SK-N-SH (cell line): ENCODE measurements around the gene RAB1B. TPM values are rescaled to one million over a fixed set of nuclear protein-coding genes. Genes with fewer than 3 reads are reported as not detected.
A peak's percentile ranks its signal among the peaks of the same experiment; 100 is the strongest.

Experiments used
- CTCF ChIA-PET: fragments of 300-600, 350-600 bp; formaldehyde crosslinking; extraction: SDS; loops from one replicate; lab custom pipeline; 2021; lab: Yijun Ruan, JAX
- POLR2A ChIA-PET: fragments of 350-600 bp; sonication (Branson Sonifier 250); formaldehyde crosslinking; extraction: SDS; loops from one replicate; lab custom pipeline; 2020; ENCODE audit warnings: antibody characterized with exemption, inconsistent platforms; lab: Yijun Ruan, JAX
- DNase-seq: peaks from one replicate; pipeline ENCODE4 v3.0.0; 2012
- H2AFZ ChIP-seq: fragments of 200-600 bp; sonication (generic); 2 replicates; pipeline ENCODE4 v1.8.1; 2016; ENCODE audit warnings: antibody characterized with exemption, mild to moderate bottlenecking, low read depth
- H3F3A ChIP-seq: fragments of 200-600 bp; sonication (generic); replicated peaks from 2 replicates; pipeline ENCODE3; 2016; ENCODE audit warnings: antibody characterized with exemption, mild to moderate bottlenecking; ENCODE audit not compliant: insufficient read depth
- H3K27ac ChIP-seq, 2 experiments: fragments of 200-500 bp in 1 of 2; fragments of 200-600 bp in 1 of 2; sonication (Bioruptor generic) in 1 of 2; sonication (generic), shearing (Covaris generic) in 1 of 2; 2 replicates each; pipeline versions ENCODE4 v1.5.1 to v1.6.1; 2014 to 2016; ENCODE audit warnings: low read depth in 2 of 2, inconsistent platforms in 1 of 2, low read length in 1 of 2, mild to moderate bottlenecking in 1 of 2, mixed read lengths in 1 of 2
- H3K27me3 ChIP-seq: fragments of 200-600 bp; sonication (generic), shearing (Covaris generic); 2 replicates; pipeline ENCODE4 v1.6.1; 2016; ENCODE audit warnings: mixed run types; ENCODE audit not compliant: insufficient read depth
- H3K36me3 ChIP-seq, 2 experiments: fragments of 200-500 bp in 1 of 2; fragments of 200-600 bp in 1 of 2; sonication (Bioruptor generic) in 1 of 2; sonication (generic) in 1 of 2; replicated peaks in 1 of 2; 2 replicates each; pipeline versions ENCODE3 to v1.5.1; 2014 to 2016; ENCODE audit warnings: low read length in 1 of 2, mild to moderate bottlenecking in 1 of 2; ENCODE audit not compliant: insufficient read depth in 2 of 2, control insufficient read depth in 1 of 2
- H3K4me1 ChIP-seq, 2 experiments: fragments of 200-500 bp in 1 of 2; fragments of 200-600 bp in 1 of 2; sonication (Bioruptor generic) in 1 of 2; sonication (generic), shearing (Covaris generic) in 1 of 2; 2 replicates each; pipeline versions ENCODE4 v1.5.1 to v1.6.1; 2014 to 2016; ENCODE audit warnings: low read depth in 1 of 2, low read length in 1 of 2, mixed run types in 1 of 2; ENCODE audit not compliant: insufficient read depth in 2 of 2, control insufficient read depth in 1 of 2
- H3K4me2 ChIP-seq: fragments of 200-600 bp; sonication (generic), shearing (Covaris generic); 2 replicates; pipeline ENCODE4 v1.6.1; 2017; ENCODE audit warnings: mixed run types
- H3K4me3 ChIP-seq, 2 experiments: fragments of 200-500 bp in 1 of 2; fragments of 200-600 bp in 1 of 2; sonication (Bioruptor generic) in 1 of 2; sonication (generic), shearing (Covaris generic) in 1 of 2; 2 replicates each; pipeline versions ENCODE4 v1.5.1 to v1.8.1; 2014 to 2016; ENCODE audit warnings: low read depth in 2 of 2, inconsistent platforms in 1 of 2, low read length in 1 of 2, mild to moderate bottlenecking in 1 of 2, mixed read lengths in 1 of 2, moderate library complexity in 1 of 2
- H3K79me2 ChIP-seq: fragments of 200-600 bp; sonication (generic); 2 replicates; pipeline ENCODE4 v1.8.1; 2017; ENCODE audit warnings: mild to moderate bottlenecking; ENCODE audit not compliant: insufficient read depth
- H3K9ac ChIP-seq: fragments of 200-600 bp; sonication (generic); 2 replicates; pipeline ENCODE4 v1.6.1; 2017; ENCODE audit warnings: mixed run types
- H3K9me2 ChIP-seq: fragments of 200-600 bp; sonication (generic); 2 replicates; pipeline ENCODE4 v1.6.1; 2017; ENCODE audit warnings: mixed run types
- H3K9me3 ChIP-seq: fragments of 200-600 bp; sonication (generic); 2 replicates; pipeline ENCODE4 v1.6.1; 2017; ENCODE audit warnings: mixed run types, mild to moderate bottlenecking, moderate library complexity
- H4K20me1 ChIP-seq: fragments of 200-600 bp; sonication (generic); 2 replicates; pipeline ENCODE4 v1.6.1; 2017; ENCODE audit warnings: mild to moderate bottlenecking, mixed run types; ENCODE audit not compliant: insufficient read depth
- CHD2 ChIP-seq: fragments of 150-350 bp; IDR thresholded peaks from 2 replicates; pipeline ENCODE4 v1.6.1; 2018; ENCODE audit warnings: low read length; ENCODE audit not compliant: partially characterized antibody
- ELF1 ChIP-seq: IDR thresholded peaks from 2 replicates; pipeline ENCODE4 v1.4.0; 2012
- EP300 ChIP-seq, 2 experiments: IDR thresholded peaks; 2 replicates each; pipeline versions ENCODE4 v1.4.0 to v1.6.1; 2012; ENCODE audit warnings: borderline replicate concordance in 1 of 2, low read depth in 1 of 2, low read length in 1 of 2
- FOXJ3 ChIP-seq: sonication (generic); formaldehyde crosslinking; IDR thresholded peaks from 2 replicates; pipeline ENCODE4 v1.5.1; 2020; ENCODE audit warnings: mild to moderate bottlenecking, missing genetic modification reagents
- FOXM1 ChIP-seq: IDR thresholded peaks from 2 replicates; pipeline ENCODE4 v1.4.0; 2012; ENCODE audit warnings: low read depth, mild to moderate bottlenecking
- GATA2 ChIP-seq: sonication (generic); formaldehyde crosslinking; IDR thresholded peaks from 2 replicates; pipeline ENCODE4 v1.5.0; 2020; ENCODE audit warnings: mild to moderate bottlenecking, missing genetic modification reagents
- MEF2A ChIP-seq: IDR thresholded peaks from 2 replicates; pipeline ENCODE4 v1.4.0; 2012; ENCODE audit warnings: low read depth, borderline replicate concordance
- MXI1 ChIP-seq: IDR thresholded peaks from 2 replicates; pipeline ENCODE4 v1.6.1; 2012; ENCODE audit warnings: mild to moderate bottlenecking, low read depth, low read length, improper control_type of control experiment
- NFIC ChIP-seq: IDR thresholded peaks from 2 replicates; pipeline ENCODE4 v1.4.0; 2012; ENCODE audit warnings: borderline replicate concordance
- RAD21 ChIP-seq: IDR thresholded peaks from 2 replicates; pipeline ENCODE4 v1.6.1; 2012; ENCODE audit warnings: mild to moderate bottlenecking, low read length
- RCOR1 ChIP-seq: fragments of 150-350 bp; IDR thresholded peaks from 2 replicates; pipeline ENCODE4 v1.6.1; 2017; ENCODE audit warnings: antibody characterized with exemption, low read length
- SMC3 ChIP-seq: IDR thresholded peaks from 2 replicates; pipeline ENCODE4 v1.6.1; 2012; ENCODE audit warnings: low read depth, low read length, improper control_type of control experiment
- TAF1 ChIP-seq: IDR thresholded peaks from 2 replicates; pipeline ENCODE4 v1.6.1; 2012; ENCODE audit warnings: low read depth, mild to moderate bottlenecking, low read length, moderate library complexity, borderline replicate concordance
- TCF12 ChIP-seq: IDR thresholded peaks from 2 replicates; pipeline ENCODE4 v1.4.0; 2012
- USF2 ChIP-seq: fragments of 150-350 bp; IDR thresholded peaks from 2 replicates; pipeline ENCODE4 v1.6.1; 2017; ENCODE audit warnings: antibody characterized with exemption, low read length, low read depth, borderline replicate concordance
- YY1 ChIP-seq: IDR thresholded peaks from 2 replicates; pipeline ENCODE4 v1.4.0; 2012; ENCODE audit warnings: low read depth, mild to moderate bottlenecking
- WGBS: methylation state at CpG from one replicate; pipeline ENCODE4 v1.1.6; 2017; ENCODE audit warnings: low lambda C conversion rate; 5-methylcytosine and 5-hydroxymethylcytosine counted together
- polyA plus RNA-seq, 3 experiments: library from polyadenylated mRNA; depleted of rRNA; stranded (reverse); fragments of >200 nt; gene quantifications; 2 replicates each; pipeline ENCODE4 v1.2.3, GENCODE V29; 2012
- TF ChIP-seq, protein P1 (sequence below): fragments of 150-350 bp; IDR thresholded peaks from 2 replicates; pipeline ENCODE4 v1.6.1; 2016; ENCODE audit warnings: mild to moderate bottlenecking, low read depth, low read length
- TF ChIP-seq, protein P2 (sequence below): IDR thresholded peaks from 2 replicates; pipeline ENCODE4; 2012

Gene RAB1B
- polyA plus RNA-seq, 1 of the 3 experiments (the other 2 are of a cell fraction), result 208 TPM

DNA sequence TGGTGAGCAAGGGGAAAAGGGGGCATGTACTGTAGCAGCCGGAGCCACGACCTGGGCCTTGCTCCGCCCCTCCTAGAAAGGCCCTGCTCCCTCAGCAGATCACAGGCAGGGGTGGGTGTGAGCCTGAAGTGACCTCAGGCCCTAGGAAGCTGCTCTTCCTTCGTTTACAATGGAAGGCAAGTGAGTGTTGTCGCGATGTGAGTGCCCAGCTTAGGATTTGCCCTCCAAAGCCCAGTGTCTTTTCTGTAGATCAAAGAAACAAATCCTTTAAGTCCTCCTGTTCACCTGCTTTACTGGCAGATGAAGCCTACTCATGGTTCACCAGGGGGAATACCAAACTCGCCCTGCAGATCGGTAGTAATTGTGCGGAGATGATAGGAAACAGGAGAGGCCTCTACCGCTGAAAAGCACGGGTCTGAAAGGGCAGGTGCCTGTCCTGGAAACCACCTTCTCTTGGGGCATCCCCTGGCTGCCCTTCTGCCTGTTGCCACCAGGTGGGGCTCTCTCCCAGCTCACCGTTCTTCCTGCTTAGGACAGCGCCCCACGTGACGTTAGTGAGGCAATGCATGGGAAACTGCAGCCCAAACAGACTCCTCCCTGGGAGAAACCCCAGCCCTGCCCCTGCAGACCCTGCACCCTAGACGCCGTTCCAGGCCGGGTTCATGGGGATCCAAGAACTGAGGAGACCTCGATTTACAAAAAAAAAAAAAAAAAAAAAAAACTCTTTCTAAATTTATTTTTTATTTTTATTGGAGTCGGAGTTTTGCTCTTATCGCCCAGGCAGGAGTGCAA is 45.9 kb upstream of the RAB1B start (continued):
- TF ChIP-seq MXI1, result peak; percentile 66; the same call in 1 of the 2 replicates
- TF ChIP-seq RCOR1, result peak; percentile 69
- peak; percentile 71 for TF ChIP-seq ELF1
- peak; percentile 91 for TF ChIP-seq RAD21
- TF ChIP-seq FOXJ3 (CRISPR knock-in tag), result no peak
- TF ChIP-seq NFIC, result no peak
- TF ChIP-seq, protein P1, sequence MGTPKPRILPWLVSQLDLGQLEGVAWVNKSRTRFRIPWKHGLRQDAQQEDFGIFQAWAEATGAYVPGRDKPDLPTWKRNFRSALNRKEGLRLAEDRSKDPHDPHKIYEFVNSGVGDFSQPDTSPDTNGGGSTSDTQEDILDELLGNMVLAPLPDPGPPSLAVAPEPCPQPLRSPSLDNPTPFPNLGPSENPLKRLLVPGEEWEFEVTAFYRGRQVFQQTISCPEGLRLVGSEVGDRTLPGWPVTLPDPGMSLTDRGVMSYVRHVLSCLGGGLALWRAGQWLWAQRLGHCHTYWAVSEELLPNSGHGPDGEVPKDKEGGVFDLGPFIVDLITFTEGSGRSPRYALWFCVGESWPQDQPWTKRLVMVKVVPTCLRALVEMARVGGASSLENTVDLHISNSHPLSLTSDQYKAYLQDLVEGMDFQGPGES, result no peak
- no peak for TF ChIP-seq TCF12
- peak; percentile 90 for TF ChIP-seq SMC3
- no peak for TF ChIP-seq YY1
- no peak for TF ChIP-seq FOXM1
- no peak for TF ChIP-seq TAF1
- no peak for TF ChIP-seq EP300 (IDR thresholded peaks at IDR 0.05; ENCODE audit: borderline replicate concordance in 1 of 2, low read depth in 1 of 2, low read length in 1 of 2)
- TF ChIP-seq, all 33 proteins: peak for 11

DNA sequence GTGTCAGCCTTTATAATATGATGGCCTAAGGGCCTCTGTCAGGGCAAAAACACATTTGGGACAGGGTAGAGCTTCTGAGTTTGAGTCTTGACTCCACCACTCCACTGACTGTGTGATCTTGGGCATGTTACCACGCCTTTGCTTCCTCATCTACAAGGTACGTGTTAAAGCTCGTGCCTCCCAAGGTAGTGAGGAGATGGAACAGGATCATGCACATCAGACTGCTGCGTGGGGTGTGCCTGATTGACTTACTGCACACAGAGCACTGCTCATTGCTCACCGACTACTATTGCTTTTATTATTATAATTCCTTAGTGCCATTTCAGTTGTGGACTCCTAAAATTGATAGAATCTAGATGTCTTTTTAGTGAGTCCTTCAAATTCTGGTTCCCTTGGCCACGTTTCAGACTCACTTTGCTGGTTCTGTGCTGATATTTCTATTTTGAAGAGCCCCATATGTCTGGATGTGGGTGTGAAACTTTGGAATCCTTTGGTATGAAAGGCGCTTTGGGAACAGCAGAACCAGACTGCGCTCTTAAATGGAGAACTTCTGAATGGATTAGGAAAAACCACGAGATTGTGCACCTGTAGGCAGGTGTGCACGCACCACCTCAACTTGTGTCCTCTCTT is 44.1 kb upstream of the RAB1B start:
- Histone ChIP-seq H3K27me3 (no peaks in the 10 kb centered on the region), H3F3A (peaks cover 8% of the 10 kb centered on the region), H3K9me2 (no peaks in the 10 kb centered on the region), H3K4me2 (no peak overlapping the region), H3K36me3 (peaks cover 41 to 46% of the 10 kb centered on the region in 2 experiments), H3K9ac (no peak overlapping the region), H4K20me1 (0 out of 2 replicates have a peak, but pooled peaks cover 4% of the 10 kb centered on the region), H3K9me3 (no peaks in the 10 kb centered on the region), H3K4me1 (peaks cover 0 to 6% of the 10 kb centered on the region in 2 experiments; a peak in 1 of 4 replicates), H3K4me3 (no peak overlapping the region), H2AFZ (no peak overlapping the region), H3K79me2 (no peaks in the 10 kb centered on the region), H3K27ac (no peak overlapping the region)
- no peak for TF ChIP-seq MEF2A
- TF ChIP-seq, protein P2, sequence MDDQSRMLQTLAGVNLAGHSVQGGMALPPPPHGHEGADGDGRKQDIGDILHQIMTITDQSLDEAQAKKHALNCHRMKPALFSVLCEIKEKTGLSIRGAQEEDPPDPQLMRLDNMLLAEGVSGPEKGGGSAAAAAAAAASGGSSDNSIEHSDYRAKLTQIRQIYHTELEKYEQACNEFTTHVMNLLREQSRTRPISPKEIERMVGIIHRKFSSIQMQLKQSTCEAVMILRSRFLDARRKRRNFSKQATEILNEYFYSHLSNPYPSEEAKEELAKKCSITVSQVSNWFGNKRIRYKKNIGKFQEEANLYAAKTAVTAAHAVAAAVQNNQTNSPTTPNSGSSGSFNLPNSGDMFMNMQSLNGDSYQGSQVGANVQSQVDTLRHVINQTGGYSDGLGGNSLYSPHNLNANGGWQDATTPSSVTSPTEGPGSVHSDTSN, result no peak
- no peak for TF ChIP-seq CHD2
- TF ChIP-seq GATA2, result no peak
- TF ChIP-seq USF2, result no peak
- TF ChIP-seq MXI1, result no peak
- TF ChIP-seq ELF1, result no peak
- TF ChIP-seq FOXM1, result no peak
- DNase-seq, result no peak
- CTCF ChIA-PET, result interaction anchor here (0.7 to 6.7 kb wide), 8 partner anchors 9 to 111 kb away, joined by 3 to 73 read pairs (median 10); partner anchors contain the start of genes CNIH2, RAB1B and RIN1
- 92% methylated on average over 10 of the region's 10 CpGs for WGBS
- POLR2A ChIA-PET, result no interaction called here
